GM19193 (cell line): ENCODE measurements around the gene RDM1.
A peak's percentile ranks its signal among the peaks of the same experiment; 100 is the strongest.

Experiments
- POLR2A ChIP-seq: IDR thresholded peaks from 4 replicates; pipeline ENCODE4 v1.6.1; 2011; ENCODE audit not compliant: insufficient read depth, insufficient read length; ENCODE audit errors: extremely low read depth

RDM1 gene

GRCh38 chr17:35930211-35931065 lies at the start of gene RDM1:
TSS of gene RDM1 (minus strand) at chr17:35930773. CDS start at chr17:35930727, 46 bp downstream.
- TF ChIP-seq POLR2A, result peak; percentile 71

GRCh38 chr17:35978346-35978745 lies 47.8 kb upstream of the RDM1 start:
- no peak for TF ChIP-seq POLR2A

GRCh38 chr17:35977509-35977908 lies 46.9 kb upstream of the RDM1 start:
- no peak for TF ChIP-seq POLR2A

GRCh38 chr17:35973333-35974260 lies 43.0 kb upstream of the RDM1 start:
- TF ChIP-seq POLR2A, result no peak

GRCh38 chr17:35972945-35973332 lies 42.4 kb upstream of the RDM1 start:
- no peak for TF ChIP-seq POLR2A

- TF ChIP-seq POLR2A, result no peak
These were observed 42.0 kb upstream of the RDM1 start for GRCh38 chr17:35972535-35972934.

GRCh38 chr17:35972066-35972465 lies 41.5 kb upstream of the RDM1 start:
- no peak for TF ChIP-seq POLR2A

- TF ChIP-seq POLR2A, result no peak
These were observed 39.2 kb upstream of the RDM1 start for GRCh38 chr17:35969558-35970380.

GRCh38 chr17:35968520-35969054 lies 38.0 kb upstream of the RDM1 start:
- no peak for TF ChIP-seq POLR2A

- TF ChIP-seq POLR2A, result no peak
These were observed 34.7 kb upstream of the RDM1 start for GRCh38 chr17:35965272-35965671.

- TF ChIP-seq POLR2A, result no peak
These were observed 33.1 kb upstream of the RDM1 start for GRCh38 chr17:35963663-35964062.

GRCh38 chr17:35953720-35954119 lies 23.1 kb upstream of the RDM1 start:
- no peak for TF ChIP-seq POLR2A

GRCh38 chr17:35949401-35949800 lies 18.8 kb upstream of the RDM1 start:
- no peak for TF ChIP-seq POLR2A

GRCh38 chr17:35948092-35948491 lies 17.5 kb upstream of the RDM1 start:
- TF ChIP-seq POLR2A, result no peak
